ENCODE measurements around the gene LILRB1.
"Not testable (repeated sequence)": the region's sequence is repeated elsewhere in the genome, so short reads cannot be mapped to it uniquely, and the experiment has no call there.

Gene LILRB1

GRCh38 chr19:54667217-54667616 lies 36.9 kb downstream of the LILRB1 start:
- no peak for DNase-seq

DNA sequence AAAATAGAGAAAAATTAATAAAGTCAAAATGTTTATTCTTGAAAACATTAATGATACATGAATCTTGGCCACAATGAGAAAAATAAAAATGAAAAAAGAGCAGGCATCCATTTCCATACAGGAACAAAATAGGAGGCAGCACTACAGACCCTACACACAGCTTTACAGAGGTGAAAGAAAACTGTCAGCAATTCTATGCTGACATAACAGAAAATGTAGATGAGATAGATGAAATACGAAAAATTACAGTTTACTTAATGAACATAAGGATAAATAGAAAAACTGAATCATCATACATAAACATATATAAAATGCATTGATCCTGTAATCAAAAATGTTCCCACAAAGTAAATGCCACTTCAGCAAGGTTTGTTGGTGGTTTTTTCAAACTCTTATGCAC lies 38.1 kb downstream of the LILRB1 start:
- no peak for DNase-seq

- DNase-seq = no peak
Measured at GRCh38 chr19:54670576-54671357, 40.5 kb downstream of the LILRB1 start.

GRCh38 chr19:54673222-54673621 lies 42.9 kb downstream of the LILRB1 start:
- DNase-seq = no peak

- peak; percentile 44 for DNase-seq
Measured at GRCh38 chr19:54674021-54674617, 43.8 kb downstream of the LILRB1 start.

DNA sequence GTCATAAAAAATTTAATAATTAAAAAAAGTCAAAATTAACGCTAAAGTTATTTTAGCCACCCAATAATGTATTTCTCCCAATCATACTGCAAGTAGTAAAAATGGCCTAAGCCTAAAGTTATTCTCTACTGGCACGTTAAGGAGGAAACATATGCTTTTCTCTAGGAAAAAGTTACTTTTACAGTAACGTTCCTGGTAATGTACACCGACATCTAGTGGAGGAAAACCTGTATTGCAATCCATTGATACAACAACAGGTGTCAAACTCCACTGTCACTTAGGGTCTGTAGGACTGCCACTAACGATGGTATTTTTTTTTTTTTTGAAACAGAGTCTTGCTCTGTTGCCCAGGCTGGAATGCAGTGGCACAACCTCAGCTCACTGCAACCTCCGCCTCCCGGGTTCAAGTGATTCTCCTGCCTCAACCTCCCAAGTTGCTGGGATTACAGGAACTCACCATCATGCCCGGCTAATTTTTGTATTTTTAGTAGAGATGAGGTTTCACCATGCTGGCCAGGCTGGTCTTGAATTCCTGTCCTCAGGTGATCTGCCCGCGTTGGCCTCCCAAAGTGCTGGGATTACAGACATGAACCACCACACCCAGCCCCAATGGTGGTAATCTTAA lies 46.0 kb downstream of the LILRB1 start:
- DNase-seq = peak; percentile 18

- no peak for DNase-seq
Measured at GRCh38 chr19:54677217-54677616, 46.9 kb downstream of the LILRB1 start.

GRCh38 chr19:54681596-54681995 lies 51.3 kb downstream of the LILRB1 start:
- not testable (repeated sequence) for DNase-seq

GRCh38 chr19:54682306-54682856 lies 52.1 kb downstream of the LILRB1 start:
- no peak for DNase-seq

DNA sequence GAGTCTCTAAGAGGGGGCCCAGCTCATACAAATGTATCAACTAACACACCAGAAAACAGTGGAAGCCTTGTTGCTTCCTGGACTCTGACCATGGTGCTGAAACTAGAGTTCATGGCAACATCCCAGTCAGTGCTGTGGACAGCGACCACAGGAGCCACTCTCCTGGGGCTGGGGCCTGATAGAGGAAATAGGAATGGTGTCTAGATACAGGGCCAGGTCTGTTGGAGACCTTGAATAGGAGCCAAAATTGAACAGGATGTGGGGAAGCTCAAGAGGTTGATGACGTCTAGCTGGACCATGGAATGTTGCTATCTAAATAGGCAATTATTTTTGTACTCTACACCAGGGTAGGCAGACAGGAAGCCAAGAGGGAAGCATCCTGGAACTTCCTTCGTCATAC lies 54.2 kb downstream of the LILRB1 start:
- DNase-seq = no peak
